Neuron (in vitro differentiated cells): ENCODE data around the gene RSPO1.
A peak's percentile ranks its signal among the peaks of the same experiment; 100 is the strongest.

Source experiments
- H2AFZ ChIP-seq: one replicate; pipeline ENCODE4 v1.6.1; 2013; ENCODE audit warnings: low read depth, mild to moderate bottlenecking, inconsistent platforms, low read length, moderate library complexity
- H3K27me3 ChIP-seq: one replicate; pipeline ENCODE4 v1.6.1; 2013; ENCODE audit warnings: low read length; ENCODE audit not compliant: insufficient read depth
- H3K36me3 ChIP-seq: one replicate; pipeline ENCODE4 v1.6.1; 2013; ENCODE audit warnings: low read length; ENCODE audit not compliant: insufficient read depth
- H3K4me1 ChIP-seq: one replicate; pipeline ENCODE4 v1.6.1; 2013; ENCODE audit warnings: low read length; ENCODE audit not compliant: insufficient read depth
- H3K4me3 ChIP-seq: 2 replicates; pipeline ENCODE4 v1.5.1; 2013; ENCODE audit warnings: mild to moderate bottlenecking, low read length, moderate library complexity
- H3K9me3 ChIP-seq: one replicate; pipeline ENCODE4 v1.6.1; 2013; ENCODE audit warnings: low read length

Gene RSPO1

DNA sequence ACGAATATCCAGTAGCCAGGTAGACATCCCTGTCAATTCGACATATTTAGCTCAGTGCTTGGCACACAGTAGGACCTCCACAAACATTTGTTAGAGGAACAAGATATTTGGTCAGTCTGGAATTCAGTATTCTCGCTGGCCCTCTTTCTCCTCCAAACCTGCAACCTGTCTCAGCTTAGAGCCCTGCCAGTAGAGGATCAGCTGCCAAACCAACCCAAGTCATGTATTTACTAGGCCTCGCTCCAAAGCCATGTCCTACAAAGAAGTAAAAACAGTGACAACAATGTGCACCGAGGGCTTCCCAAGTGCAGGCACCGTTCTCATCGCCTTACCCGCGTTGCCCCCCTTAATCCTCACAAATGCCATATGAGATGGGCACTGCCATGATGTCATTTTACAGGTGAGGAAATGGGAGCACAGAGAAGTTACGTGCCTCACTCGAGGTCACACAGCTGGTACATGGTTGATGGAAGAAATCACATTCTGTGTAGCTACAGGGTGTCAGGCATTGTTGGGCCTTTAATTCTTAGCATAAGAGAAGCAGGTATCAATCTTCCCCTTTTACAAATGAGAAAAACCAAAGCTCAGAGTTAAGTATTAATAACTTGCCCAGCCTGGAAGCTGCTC, 31.7 kb upstream of the RSPO1 start:
- no peak overlapping the region for H3K4me3 ChIP-seq
- H3K9me3 ChIP-seq, result no peaks in the 10 kb centered on the region
- peaks cover 50% of the 10 kb centered on the region for H3K27me3 ChIP-seq
- peaks cover 11% of the 10 kb centered on the region for H3K4me1 ChIP-seq
- H3K36me3 ChIP-seq, result no peaks in the 10 kb centered on the region
- no peak overlapping the region for H2AFZ ChIP-seq

DNA sequence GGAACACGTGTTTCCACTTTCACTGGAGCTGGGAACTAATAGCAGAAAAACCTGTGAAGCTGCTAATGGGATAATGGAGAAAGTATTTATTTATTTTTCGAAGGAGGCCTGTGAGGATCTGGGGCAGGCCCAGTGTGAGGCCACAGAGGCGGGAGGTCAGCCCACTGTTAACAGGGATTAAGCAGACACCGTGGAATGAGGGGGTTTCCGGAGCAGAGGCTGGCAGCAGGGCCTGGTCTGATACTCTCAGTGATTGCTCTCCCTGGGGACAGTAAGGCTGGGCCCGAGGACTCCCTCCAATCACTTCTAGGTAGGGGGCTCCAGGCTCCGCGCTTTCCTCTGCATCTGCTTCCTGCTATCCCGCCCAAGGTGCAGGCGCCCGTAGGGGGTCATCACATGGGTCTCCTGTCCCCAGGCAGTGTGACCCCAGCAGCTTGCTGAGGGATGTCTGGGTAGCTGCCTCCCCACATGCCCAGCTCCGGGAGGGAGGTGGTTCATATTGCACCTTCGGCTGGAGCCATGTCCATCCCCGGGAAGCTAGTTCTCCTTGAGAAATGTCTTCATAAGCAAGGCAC, 28.8 kb upstream of the RSPO1 start:
- no peak overlapping the region for H2AFZ ChIP-seq
- H3K9me3 ChIP-seq, result no peaks in the 10 kb centered on the region
- peaks cover 27% of the 10 kb centered on the region for H3K4me1 ChIP-seq
- peaks cover 41% of the 10 kb centered on the region for H3K27me3 ChIP-seq
- no peak overlapping the region for H3K4me3 ChIP-seq
- H3K36me3 ChIP-seq, result no peaks in the 10 kb centered on the region

DNA sequence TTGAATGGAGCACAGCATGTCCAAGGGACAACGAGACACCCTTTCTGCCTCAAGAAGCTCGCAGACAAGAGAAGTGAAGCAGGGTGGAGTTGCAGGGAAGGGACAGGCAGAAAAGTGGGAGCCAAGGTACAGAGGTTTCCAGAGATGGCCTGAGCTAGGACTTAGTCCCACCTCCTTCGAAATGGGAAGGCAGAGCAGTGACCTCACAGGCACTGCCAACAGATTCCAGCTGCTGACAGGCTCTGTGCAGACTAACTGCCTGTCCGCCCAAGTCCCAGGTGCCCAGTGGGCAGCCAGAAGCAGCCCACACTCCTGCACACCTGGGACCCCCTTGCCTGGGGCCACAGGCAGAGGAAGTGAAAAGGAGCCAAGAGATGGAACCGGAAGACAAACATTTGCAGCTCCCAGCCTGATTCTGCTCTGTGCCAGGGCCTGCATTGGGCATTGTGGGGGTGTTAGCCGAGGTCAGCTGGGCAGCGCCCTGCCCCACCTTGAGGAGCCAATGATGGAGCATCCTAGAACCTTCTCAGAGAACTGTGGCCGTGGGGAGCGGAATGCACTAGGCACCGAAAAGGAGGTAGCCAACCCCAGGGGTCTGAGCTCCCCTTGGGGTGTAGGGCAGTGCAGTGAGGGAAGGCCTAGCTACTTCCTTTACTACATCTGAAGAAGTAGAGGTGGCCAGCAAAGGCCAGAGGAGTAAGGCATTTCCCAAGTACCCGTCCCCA, 27.5 kb upstream of the RSPO1 start:
- Histone ChIP-seq H2AFZ (no peak overlapping the region), H3K4me3 (no peak overlapping the region), H3K4me1 (peaks cover 27% of the 10 kb centered on the region), H3K27me3 (peaks cover 36% of the 10 kb centered on the region), H3K36me3 (no peaks in the 10 kb centered on the region), H3K9me3 (no peaks in the 10 kb centered on the region)

DNA sequence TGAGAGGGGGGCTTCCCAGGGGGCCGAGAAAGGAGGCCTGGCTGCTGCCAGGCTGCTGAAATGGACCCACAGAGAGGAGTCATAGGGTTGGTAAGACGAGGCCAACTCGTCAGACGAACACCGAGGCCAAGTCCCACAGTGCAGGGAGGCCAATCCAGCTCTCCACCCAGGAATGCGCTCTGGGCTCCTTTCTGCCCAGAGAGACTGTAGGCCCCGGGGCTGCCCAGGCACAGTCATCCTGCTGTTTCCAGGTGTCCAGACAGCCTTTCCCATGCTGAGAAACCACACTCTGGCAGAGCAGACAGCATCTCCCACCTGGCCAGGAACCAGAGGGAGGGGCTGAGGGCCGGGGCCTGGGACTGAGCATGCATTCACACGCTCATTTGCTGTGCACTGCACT, 26.7 kb upstream of the RSPO1 start:
- Histone ChIP-seq H3K27me3 (peaks cover 35% of the 10 kb centered on the region), H2AFZ (peak overlapping the region; percentile 59), H3K9me3 (no peaks in the 10 kb centered on the region), H3K36me3 (no peaks in the 10 kb centered on the region), H3K4me1 (peaks cover 27% of the 10 kb centered on the region), H3K4me3 (no peak overlapping the region)

DNA sequence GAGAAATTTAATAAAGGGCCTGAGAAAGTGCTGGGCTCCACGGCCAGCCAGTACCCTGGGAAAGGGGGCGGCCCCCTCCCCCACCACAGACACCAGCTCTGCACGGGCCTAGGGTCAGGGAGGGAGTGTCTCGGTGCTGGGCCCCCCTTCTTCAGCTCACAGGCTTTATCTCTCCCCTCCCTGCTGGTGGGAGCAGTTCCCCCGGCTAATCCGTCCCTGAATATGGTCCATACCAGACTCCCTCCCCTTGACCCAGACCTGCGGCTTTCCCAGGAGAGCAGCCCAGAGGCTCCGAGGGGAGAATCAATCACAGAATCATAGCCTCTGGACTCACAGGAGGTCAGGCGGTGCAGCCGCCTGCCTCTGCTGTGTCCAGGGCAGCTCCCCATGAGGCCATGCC, 26.0 kb upstream of the RSPO1 start:
- Histone ChIP-seq H3K4me1 (peaks cover 27% of the 10 kb centered on the region), H3K27me3 (peaks cover 33% of the 10 kb centered on the region), H3K4me3 (no peak overlapping the region), H3K9me3 (no peaks in the 10 kb centered on the region), H3K36me3 (no peaks in the 10 kb centered on the region), H2AFZ (peak overlapping the region; percentile 59)

DNA sequence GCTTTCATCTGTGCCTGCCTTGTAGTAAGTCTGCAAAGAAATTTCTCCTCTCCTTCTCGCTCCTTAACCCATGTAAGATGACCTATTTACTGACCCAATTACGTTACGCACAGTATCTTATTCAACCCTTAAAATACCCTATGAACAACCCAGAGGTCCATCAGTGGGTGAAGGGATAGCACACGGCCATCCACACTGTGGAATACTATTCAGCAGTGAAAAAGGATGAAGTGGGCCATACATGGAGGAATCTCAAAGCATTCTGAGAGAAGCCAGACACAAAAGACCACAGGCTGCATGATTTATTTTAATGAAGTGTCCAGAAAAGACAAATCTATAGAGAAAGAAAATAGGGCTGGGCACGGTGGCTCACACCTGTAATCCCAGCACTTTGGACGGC, 23.8 kb upstream of the RSPO1 start:
- Histone ChIP-seq H2AFZ (no peak overlapping the region), H3K9me3 (no peaks in the 10 kb centered on the region), H3K4me1 (peaks cover 22% of the 10 kb centered on the region), H3K36me3 (no peaks in the 10 kb centered on the region), H3K27me3 (peaks cover 27% of the 10 kb centered on the region), H3K4me3 (no peak overlapping the region)

DNA sequence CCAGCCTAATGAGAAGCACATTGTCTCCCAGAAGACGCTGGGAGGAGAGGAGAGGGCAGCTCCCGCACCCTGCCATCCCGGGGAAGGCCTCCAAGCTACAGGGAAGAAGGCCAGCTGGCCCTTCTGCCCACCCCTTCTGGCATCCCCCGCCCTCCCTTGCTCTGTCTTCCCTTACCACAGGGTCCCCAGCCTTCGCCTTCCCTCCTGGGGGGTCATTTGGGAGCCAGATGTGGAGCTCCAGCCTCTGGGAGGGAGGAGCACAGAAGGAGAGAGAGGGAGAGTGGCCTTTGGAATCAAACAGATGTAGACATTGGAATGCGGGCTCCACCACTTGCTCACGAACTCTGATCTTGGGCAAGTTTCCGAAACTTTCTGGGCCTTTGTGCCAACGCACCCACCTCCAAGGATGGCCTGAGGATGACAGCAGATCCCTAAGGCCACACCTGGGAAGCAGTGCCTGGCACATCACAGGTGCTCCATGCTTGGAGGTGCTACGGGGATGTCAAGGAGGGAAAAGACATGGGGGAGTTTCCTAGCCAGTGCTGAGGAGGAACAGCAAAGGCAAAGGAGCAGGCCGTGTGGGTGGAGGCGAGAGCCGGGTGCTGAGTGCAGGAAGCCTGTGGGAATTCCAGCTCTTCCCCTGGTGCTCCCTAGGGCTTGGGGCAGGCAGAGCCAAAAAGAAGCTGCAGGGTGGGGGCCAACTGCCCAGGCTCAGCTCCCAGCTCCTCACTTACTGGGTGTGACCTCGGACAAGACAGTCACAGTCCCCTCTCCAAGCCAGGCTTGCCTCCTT, 23.1 kb upstream of the RSPO1 start:
- Histone ChIP-seq H3K4me1 (peaks cover 21% of the 10 kb centered on the region), H2AFZ (no peak overlapping the region), H3K27me3 (peaks cover 25% of the 10 kb centered on the region), H3K4me3 (no peak overlapping the region), H3K36me3 (no peaks in the 10 kb centered on the region), H3K9me3 (no peaks in the 10 kb centered on the region)

DNA sequence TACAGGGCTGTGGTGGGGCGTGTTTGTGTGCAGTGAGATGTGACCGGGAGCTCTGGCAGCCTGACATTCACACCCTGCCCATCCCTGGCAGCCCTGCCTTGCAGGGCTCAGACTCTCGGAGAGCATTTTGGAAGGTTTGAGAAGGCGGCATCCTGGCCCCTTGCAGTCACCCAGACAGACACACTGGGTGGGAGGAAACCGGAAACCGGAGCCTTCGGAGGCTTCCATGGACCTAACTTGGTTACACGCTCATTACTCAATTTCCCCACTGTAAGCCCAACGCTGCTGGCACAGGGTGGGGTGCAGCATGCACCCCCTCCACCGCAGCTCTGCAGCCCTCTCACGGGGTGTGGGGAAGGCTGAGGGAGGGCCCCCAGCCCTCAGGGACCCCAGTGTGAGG, 22.2 kb upstream of the RSPO1 start:
- H3K4me1 ChIP-seq, result peaks cover 18% of the 10 kb centered on the region
- H3K36me3 ChIP-seq, result no peaks in the 10 kb centered on the region
- H3K27me3 ChIP-seq, result peaks cover 18% of the 10 kb centered on the region
- H3K9me3 ChIP-seq, result no peaks in the 10 kb centered on the region
- H3K4me3 ChIP-seq, result no peak overlapping the region
- no peak overlapping the region for H2AFZ ChIP-seq

DNA sequence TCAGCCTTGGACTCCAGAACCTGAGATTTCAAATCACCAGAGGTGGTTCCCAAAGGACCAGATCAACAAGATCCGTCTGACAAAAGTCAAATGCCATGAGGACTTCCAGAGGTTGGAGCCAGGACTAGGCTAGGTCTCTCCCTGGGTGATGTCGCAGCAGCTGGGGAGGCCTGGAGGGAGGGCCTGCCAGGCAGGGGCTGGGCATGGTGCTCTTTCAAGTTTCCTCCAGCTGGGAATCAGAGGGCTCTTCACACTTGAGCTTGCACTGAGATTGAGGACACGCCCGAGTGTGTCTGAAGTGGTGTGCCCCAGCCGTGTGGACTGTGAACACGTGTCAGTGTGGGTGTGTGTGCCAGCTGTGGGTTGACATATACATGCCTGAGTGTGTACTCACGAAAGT, 21.3 kb upstream of the RSPO1 start:
- Histone ChIP-seq H2AFZ (no peak overlapping the region), H3K4me3 (no peak overlapping the region), H3K9me3 (no peaks in the 10 kb centered on the region), H3K27me3 (peaks cover 17% of the 10 kb centered on the region), H3K4me1 (peaks cover 12% of the 10 kb centered on the region), H3K36me3 (no peaks in the 10 kb centered on the region)

DNA sequence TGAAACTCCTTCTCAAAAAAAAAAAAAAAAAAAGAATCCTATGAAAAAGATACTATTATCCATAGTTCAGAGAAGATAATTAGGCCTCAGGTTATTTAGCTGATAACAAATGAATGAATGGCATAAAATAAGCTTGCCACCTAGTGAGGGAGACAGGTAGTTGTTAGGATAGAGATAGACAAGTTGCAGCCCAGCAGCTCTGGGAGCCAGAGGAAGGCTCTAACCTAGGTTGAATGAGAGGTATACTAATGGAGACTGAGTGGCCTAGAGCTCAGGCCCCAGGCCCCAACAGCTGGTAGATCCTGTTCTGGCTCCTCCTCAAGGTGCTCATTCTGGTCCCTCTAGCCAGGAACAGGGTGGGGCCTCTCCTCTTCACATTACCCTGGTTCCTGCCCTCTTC, 20.6 kb upstream of the RSPO1 start:
- no peak overlapping the region for H2AFZ ChIP-seq
- H3K9me3 ChIP-seq, result no peaks in the 10 kb centered on the region
- H3K27me3 ChIP-seq, result peaks cover 22% of the 10 kb centered on the region
- H3K4me1 ChIP-seq, result peaks cover 5% of the 10 kb centered on the region
- H3K36me3 ChIP-seq, result no peaks in the 10 kb centered on the region
- H3K4me3 ChIP-seq, result no peak overlapping the region

DNA sequence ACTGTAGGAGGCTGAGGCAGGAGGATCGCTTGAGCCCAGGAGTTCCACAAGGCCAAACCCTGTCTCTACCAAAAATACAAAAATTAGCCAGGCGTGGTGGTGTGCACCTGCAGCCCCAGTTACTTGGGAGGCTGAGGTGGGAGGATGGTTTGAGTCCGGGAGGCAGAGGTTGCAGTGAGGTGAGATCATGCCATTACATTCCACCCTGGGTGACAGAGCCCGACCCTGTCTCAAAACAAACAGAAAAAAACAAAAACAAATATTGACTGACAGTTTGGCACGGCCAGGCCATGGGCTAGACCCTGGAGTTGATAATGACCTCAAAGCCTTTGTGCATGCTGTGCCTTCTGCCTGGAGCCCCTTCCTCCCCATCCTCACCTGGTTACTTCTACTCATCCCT, 19.2 kb upstream of the RSPO1 start:
- Histone ChIP-seq H2AFZ (no peak overlapping the region), H3K4me3 (no peak overlapping the region), H3K4me1 (no peaks in the 10 kb centered on the region), H3K27me3 (peaks cover 22% of the 10 kb centered on the region), H3K9me3 (no peaks in the 10 kb centered on the region), H3K36me3 (no peaks in the 10 kb centered on the region)

DNA sequence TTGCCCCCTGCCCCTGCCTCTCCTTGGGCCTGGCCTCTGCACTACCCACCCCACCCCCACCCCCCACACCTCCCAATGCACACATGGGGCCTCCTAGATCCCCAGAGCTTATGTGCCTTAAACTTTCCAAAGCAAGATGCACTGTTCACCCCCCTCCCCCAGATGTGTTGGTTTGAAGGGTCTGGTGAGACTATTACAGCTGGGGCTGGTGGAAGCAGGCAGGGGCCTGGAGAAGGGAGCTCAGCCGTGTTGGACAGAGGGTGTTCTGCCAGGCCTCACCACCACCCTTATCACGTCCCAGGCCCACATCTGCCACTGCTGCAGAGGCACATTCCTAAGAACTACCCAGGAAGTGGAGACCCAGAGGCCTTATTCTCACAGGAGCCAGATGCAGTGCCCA, 18.3 kb upstream of the RSPO1 start:
- Histone ChIP-seq H3K36me3 (no peaks in the 10 kb centered on the region), H3K4me1 (no peaks in the 10 kb centered on the region), H3K9me3 (no peaks in the 10 kb centered on the region), H2AFZ (no peak overlapping the region), H3K27me3 (peaks cover 18% of the 10 kb centered on the region), H3K4me3 (no peak overlapping the region)

DNA sequence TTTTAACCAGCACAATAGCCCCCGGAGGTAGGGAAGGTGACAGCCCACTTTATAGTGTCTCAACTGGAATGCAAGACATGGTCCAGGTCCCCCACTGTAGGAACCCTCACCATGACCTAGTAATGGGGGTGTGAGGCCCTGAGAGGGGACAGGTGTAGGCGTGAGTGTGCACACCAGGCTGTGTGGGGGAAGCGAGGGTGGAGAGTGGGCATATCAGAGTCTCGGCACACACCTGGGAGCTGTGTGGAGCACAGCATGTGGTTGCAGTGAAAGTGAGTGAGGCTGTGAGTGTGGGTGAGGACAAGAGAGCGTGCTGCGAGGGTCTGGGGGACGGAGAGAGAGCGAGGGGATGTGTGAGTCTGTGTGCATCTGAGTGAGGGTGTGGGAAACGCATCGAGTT, 17.1 kb upstream of the RSPO1 start:
- no peaks in the 10 kb centered on the region for H3K9me3 ChIP-seq
- no peak overlapping the region for H3K4me3 ChIP-seq
- H3K27me3 ChIP-seq, result peaks cover 16% of the 10 kb centered on the region
- no peak overlapping the region for H2AFZ ChIP-seq
- no peaks in the 10 kb centered on the region for H3K36me3 ChIP-seq
- H3K4me1 ChIP-seq, result no peaks in the 10 kb centered on the region
